Measurements from ENCODE around the gene METTL4.
A peak's percentile ranks its signal among the peaks of the same experiment; 100 is the strongest.
"Not testable (repeated sequence)": the region's sequence is repeated elsewhere in the genome, so short reads cannot be mapped to it uniquely, and the experiment has no call there.

Gene METTL4

GRCh38 chr18:2535419-2535910, 35.8 kb downstream of the METTL4 start:
- in situ Hi-C loops (cut with HindIII; ENCODE audit: low pct_ligation_motif_present, low pct_unique_long_range_greater_than_20kb, low sequenced_read_pairs): no loop called here
- DNase-seq: no peak

GRCh38 chr18:2534906-2535305, 36.4 kb downstream of the METTL4 start:
- in situ Hi-C loops (cut with HindIII; ENCODE audit: low pct_ligation_motif_present, low pct_unique_long_range_greater_than_20kb, low sequenced_read_pairs): no loop called here
- no peak for DNase-seq

- in situ Hi-C loops (cut with HindIII; ENCODE audit: low pct_ligation_motif_present, low pct_unique_long_range_greater_than_20kb, low sequenced_read_pairs): no loop called here
- no peak for DNase-seq
These were observed 38.5 kb downstream of the METTL4 start for GRCh38 chr18:2532797-2533196.

- DNase-seq: no peak
- in situ Hi-C loops (cut with HindIII; ENCODE audit: low pct_ligation_motif_present, low pct_unique_long_range_greater_than_20kb, low sequenced_read_pairs): no loop called here
These were observed 39.6 kb downstream of the METTL4 start for GRCh38 chr18:2531751-2532150.

GRCh38 chr18:2529154-2529553, 42.2 kb downstream of the METTL4 start:
- peak; percentile 39 for DNase-seq
- in situ Hi-C loops (cut with HindIII; ENCODE audit: low pct_ligation_motif_present, low pct_unique_long_range_greater_than_20kb, low sequenced_read_pairs): no loop called here

- in situ Hi-C loops (cut with HindIII; ENCODE audit: low pct_ligation_motif_present, low pct_unique_long_range_greater_than_20kb, low sequenced_read_pairs): no loop called here
- no peak for DNase-seq
These were observed 45.0 kb downstream of the METTL4 start for GRCh38 chr18:2526329-2526728.

- in situ Hi-C loops (cut with HindIII; ENCODE audit: low pct_ligation_motif_present, low pct_unique_long_range_greater_than_20kb, low sequenced_read_pairs); DNase-seq: not testable (repeated sequence)
These were observed 46.5 kb downstream of the METTL4 start for GRCh38 chr18:2524794-2525198.

GRCh38 chr18:2522112-2522511, 49.2 kb downstream of the METTL4 start:
- DNase-seq: no peak

GRCh38 chr18:2518473-2518872, 52.8 kb downstream of the METTL4 start:
- no peak for DNase-seq
- in situ Hi-C loops (cut with HindIII; ENCODE audit: low pct_ligation_motif_present, low pct_unique_long_range_greater_than_20kb, low sequenced_read_pairs): no loop called here

More at GRCh38 chr18:2522112-2522511, 49.2 kb downstream of the METTL4 start:
- in situ Hi-C loops (cut with HindIII; ENCODE audit: low pct_ligation_motif_present, low pct_unique_long_range_greater_than_20kb, low sequenced_read_pairs): no loop called here

GRCh38 chr18:2515908-2516625, 55.2 kb downstream of the METTL4 start:
- DNase-seq: peak; percentile 55
- in situ Hi-C loops (cut with HindIII; ENCODE audit: low pct_ligation_motif_present, low pct_unique_long_range_greater_than_20kb, low sequenced_read_pairs): no loop called here

GRCh38 chr18:2515171-2515787, 56.0 kb downstream of the METTL4 start:
- in situ Hi-C loops (cut with HindIII; ENCODE audit: low pct_ligation_motif_present, low pct_unique_long_range_greater_than_20kb, low sequenced_read_pairs): no loop called here
- peak; percentile 54 for DNase-seq

- DNase-seq: no peak
- in situ Hi-C loops (cut with HindIII; ENCODE audit: low pct_ligation_motif_present, low pct_unique_long_range_greater_than_20kb, low sequenced_read_pairs): no loop called here
These were observed 57.7 kb downstream of the METTL4 start for GRCh38 chr18:2513616-2514015.

GRCh38 chr18:2512059-2512458, 59.2 kb downstream of the METTL4 start:
- in situ Hi-C loops (cut with HindIII; ENCODE audit: low pct_ligation_motif_present, low pct_unique_long_range_greater_than_20kb, low sequenced_read_pairs): no loop called here
- no peak for DNase-seq

- DNase-seq: no peak
- in situ Hi-C loops (cut with HindIII; ENCODE audit: low pct_ligation_motif_present, low pct_unique_long_range_greater_than_20kb, low sequenced_read_pairs): no loop called here
These were observed 59.9 kb downstream of the METTL4 start for GRCh38 chr18:2511451-2511850.

GRCh38 chr18:2510416-2510815, 60.9 kb downstream of the METTL4 start:
- no peak for DNase-seq
- in situ Hi-C loops (cut with HindIII; ENCODE audit: low pct_ligation_motif_present, low pct_unique_long_range_greater_than_20kb, low sequenced_read_pairs): no loop called here

GRCh38 chr18:2508678-2509077, 62.6 kb downstream of the METTL4 start:
- in situ Hi-C loops (cut with HindIII; ENCODE audit: low pct_ligation_motif_present, low pct_unique_long_range_greater_than_20kb, low sequenced_read_pairs): no loop called here

GRCh38 chr18:2508155-2508554, 63.1 kb downstream of the METTL4 start:
- in situ Hi-C loops (cut with HindIII; ENCODE audit: low pct_ligation_motif_present, low pct_unique_long_range_greater_than_20kb, low sequenced_read_pairs): no loop called here
- no peak for DNase-seq

More at GRCh38 chr18:2508678-2509077, 62.6 kb downstream of the METTL4 start:
- no peak for DNase-seq

GRCh38 chr18:2504642-2505041, 66.7 kb downstream of the METTL4 start:
- DNase-seq: no peak
- in situ Hi-C loops (cut with HindIII; ENCODE audit: low pct_ligation_motif_present, low pct_unique_long_range_greater_than_20kb, low sequenced_read_pairs): no loop called here

- no peak for DNase-seq
- in situ Hi-C loops (cut with HindIII; ENCODE audit: low pct_ligation_motif_present, low pct_unique_long_range_greater_than_20kb, low sequenced_read_pairs): no loop called here
These were observed 68.4 kb downstream of the METTL4 start for GRCh38 chr18:2502880-2503279.

- in situ Hi-C loops (cut with HindIII; ENCODE audit: low pct_ligation_motif_present, low pct_unique_long_range_greater_than_20kb, low sequenced_read_pairs): no loop called here
- DNase-seq: no peak
These were observed 68.9 kb downstream of the METTL4 start for GRCh38 chr18:2502394-2502793.
